PFSK-1 (cell line): ENCODE measurements around the gene CAPN1.

Experiments
- FOXP2 ChIP-seq: optimal IDR thresholded peaks from 2 replicates; pipeline ENCODE3; 2011; ENCODE audit warnings: borderline replicate concordance, control low read depth, inconsistent platforms; ENCODE audit not compliant: insufficient read depth; ENCODE audit errors: extremely low read length, extremely low read depth
- POLR2AphosphoS5 ChIP-seq: IDR thresholded peaks from 2 replicates; pipeline ENCODE4 v1.6.1; 2012; ENCODE audit warnings: low read depth, mild to moderate bottlenecking, control low read depth, low read length, moderate library complexity
- SIN3A ChIP-seq: IDR thresholded peaks from 2 replicates; pipeline ENCODE4 v1.6.1; 2012; ENCODE audit warnings: mild to moderate bottlenecking, low read length, moderate library complexity, borderline replicate concordance; ENCODE audit not compliant: insufficient read depth
- TAF1 ChIP-seq: IDR thresholded peaks from 2 replicates; pipeline ENCODE4 v1.6.1; 2012; ENCODE audit warnings: low read length, control low read depth, borderline replicate concordance; ENCODE audit not compliant: insufficient read depth
- TF ChIP-seq, protein P1 (sequence below), 2 experiments: IDR thresholded peaks; 2 replicates each; pipeline versions ENCODE4 v1.6.1 to v1.8.0; 2011 to 2012; ENCODE audit warnings: low read depth in 2 of 2, low read length in 2 of 2, control low read depth in 1 of 2, inconsistent platforms in 1 of 2, mild to moderate bottlenecking in 1 of 2, moderate library complexity in 1 of 2; ENCODE audit not compliant: insufficient read depth in 1 of 2

The CAPN1 gene

DNA sequence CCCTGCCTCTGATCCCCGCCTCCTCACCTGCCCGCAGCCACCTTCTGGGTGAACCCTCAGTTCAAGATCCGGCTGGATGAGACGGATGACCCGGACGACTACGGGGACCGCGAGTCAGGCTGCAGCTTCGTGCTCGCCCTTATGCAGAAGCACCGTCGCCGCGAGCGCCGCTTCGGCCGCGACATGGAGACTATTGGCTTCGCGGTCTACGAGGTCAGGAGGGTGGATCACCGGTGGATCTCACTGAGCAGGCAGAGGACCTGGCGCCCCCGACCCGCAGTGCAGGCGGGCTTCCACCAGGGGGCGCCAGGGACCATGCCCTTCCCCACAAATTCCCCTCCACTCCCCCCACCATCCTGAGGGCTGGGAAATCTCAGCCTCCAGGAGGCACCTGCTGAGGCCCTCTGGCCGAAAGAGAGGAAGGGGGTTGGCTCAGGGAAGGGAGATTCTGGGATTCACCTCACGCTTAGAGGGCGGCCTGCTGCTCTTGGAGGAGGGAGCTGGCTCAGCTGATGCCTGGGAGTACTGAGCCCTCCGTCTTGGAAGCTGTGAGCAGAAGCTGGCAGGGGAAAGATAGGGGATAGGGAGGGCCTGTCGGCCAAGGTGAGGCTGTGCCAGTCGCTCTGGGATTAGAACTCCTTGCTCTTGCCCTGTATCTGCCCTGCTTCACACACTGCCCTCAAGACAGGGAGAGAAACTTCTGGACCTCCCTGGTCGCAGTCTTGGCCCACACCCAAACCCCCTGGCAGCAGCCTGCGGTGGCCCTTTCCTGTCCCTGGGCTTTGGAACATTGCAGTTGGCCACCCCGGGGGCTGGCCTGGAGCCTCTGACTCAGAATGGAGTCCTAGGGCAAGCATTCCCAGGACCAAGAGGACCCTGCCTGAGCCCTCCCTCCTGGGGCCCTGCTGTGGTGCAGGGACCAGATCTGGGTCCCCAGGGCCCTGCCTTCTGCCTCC, 23.2 kb downstream of the CAPN1 start:
- TF ChIP-seq FOXP2 (no peak), POLR2AphosphoS5 (no peak), SIN3A (no peak), TAF1 (no peak)
- TF ChIP-seq, protein P1, sequence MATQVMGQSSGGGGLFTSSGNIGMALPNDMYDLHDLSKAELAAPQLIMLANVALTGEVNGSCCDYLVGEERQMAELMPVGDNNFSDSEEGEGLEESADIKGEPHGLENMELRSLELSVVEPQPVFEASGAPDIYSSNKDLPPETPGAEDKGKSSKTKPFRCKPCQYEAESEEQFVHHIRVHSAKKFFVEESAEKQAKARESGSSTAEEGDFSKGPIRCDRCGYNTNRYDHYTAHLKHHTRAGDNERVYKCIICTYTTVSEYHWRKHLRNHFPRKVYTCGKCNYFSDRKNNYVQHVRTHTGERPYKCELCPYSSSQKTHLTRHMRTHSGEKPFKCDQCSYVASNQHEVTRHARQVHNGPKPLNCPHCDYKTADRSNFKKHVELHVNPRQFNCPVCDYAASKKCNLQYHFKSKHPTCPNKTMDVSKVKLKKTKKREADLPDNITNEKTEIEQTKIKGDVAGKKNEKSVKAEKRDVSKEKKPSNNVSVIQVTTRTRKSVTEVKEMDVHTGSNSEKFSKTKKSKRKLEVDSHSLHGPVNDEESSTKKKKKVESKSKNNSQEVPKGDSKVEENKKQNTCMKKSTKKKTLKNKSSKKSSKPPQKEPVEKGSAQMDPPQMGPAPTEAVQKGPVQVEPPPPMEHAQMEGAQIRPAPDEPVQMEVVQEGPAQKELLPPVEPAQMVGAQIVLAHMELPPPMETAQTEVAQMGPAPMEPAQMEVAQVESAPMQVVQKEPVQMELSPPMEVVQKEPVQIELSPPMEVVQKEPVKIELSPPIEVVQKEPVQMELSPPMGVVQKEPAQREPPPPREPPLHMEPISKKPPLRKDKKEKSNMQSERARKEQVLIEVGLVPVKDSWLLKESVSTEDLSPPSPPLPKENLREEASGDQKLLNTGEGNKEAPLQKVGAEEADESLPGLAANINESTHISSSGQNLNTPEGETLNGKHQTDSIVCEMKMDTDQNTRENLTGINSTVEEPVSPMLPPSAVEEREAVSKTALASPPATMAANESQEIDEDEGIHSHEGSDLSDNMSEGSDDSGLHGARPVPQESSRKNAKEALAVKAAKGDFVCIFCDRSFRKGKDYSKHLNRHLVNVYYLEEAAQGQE (IDR thresholded peaks at IDR 0.05; ENCODE audit: insufficient read depth in 1 of 2, low read depth in 2 of 2, low read length in 2 of 2) = no peak

DNA sequence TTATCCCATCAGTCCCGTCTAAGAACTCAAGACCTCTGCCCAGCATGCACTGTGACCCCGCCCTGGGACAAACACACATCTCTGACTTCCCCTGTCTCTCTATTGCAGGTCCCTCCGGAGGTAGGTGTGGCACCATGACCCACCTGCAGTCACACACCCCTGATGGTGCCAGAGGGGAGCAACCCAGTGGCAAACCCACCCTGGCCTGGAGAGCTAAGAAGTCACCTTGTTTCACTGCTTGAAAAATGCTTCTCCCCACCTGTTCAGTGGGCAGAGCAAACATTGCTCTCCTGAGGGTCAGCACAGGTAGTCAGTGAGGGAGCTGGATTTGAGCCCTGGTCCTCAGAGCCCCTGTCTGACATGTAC, 23.9 kb downstream of the CAPN1 start:
- no peak for TF ChIP-seq POLR2AphosphoS5
- no peak for TF ChIP-seq TAF1
- no peak for TF ChIP-seq SIN3A
- no peak for TF ChIP-seq FOXP2
- TF ChIP-seq, protein P1 (IDR thresholded peaks at IDR 0.05; ENCODE audit: insufficient read depth in 1 of 2, low read depth in 2 of 2, low read length in 2 of 2) = no peak

DNA sequence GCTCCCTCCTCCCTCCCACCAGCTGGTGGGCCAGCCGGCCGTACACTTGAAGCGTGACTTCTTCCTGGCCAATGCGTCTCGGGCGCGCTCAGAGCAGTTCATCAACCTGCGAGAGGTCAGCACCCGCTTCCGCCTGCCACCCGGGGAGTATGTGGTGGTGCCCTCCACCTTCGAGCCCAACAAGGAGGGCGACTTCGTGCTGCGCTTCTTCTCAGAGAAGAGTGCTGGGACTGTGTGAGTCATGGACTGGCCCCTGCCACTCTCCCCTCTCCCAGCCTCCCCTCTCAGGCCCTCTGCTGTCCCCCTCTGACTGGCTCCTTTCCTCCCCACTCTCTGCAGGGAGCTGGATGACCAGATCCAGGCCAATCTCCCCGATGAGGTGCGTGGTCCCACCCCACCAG, 24.7 kb downstream of the CAPN1 start:
- no peak for TF ChIP-seq TAF1

DNA sequence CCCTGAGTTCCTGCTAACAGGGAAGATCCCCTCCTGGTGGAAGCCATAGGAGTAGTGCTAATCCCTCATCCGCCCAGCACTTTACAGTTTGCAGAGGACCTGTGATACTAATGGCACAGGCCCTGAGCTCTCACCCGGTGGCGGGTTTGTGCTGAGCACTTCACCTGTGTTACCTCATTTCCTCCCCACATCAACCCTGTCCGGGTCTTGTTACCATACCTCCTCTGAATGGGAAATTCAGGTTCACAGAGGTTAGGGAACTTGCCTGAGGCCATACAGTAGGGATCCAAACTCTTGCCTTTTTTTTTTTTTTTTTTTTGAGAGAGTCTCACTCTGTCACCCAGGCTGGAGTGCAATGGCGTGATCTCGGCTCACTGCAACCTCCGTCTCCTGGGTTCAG, 25.2 kb downstream of the CAPN1 start:
- TF ChIP-seq SIN3A (no peak), FOXP2 (no peak), TAF1 (no peak), POLR2AphosphoS5 (no peak)
- TF ChIP-seq, protein P1 (IDR thresholded peaks at IDR 0.05; ENCODE audit: insufficient read depth in 1 of 2, low read depth in 2 of 2, low read length in 2 of 2) = no peak

DNA sequence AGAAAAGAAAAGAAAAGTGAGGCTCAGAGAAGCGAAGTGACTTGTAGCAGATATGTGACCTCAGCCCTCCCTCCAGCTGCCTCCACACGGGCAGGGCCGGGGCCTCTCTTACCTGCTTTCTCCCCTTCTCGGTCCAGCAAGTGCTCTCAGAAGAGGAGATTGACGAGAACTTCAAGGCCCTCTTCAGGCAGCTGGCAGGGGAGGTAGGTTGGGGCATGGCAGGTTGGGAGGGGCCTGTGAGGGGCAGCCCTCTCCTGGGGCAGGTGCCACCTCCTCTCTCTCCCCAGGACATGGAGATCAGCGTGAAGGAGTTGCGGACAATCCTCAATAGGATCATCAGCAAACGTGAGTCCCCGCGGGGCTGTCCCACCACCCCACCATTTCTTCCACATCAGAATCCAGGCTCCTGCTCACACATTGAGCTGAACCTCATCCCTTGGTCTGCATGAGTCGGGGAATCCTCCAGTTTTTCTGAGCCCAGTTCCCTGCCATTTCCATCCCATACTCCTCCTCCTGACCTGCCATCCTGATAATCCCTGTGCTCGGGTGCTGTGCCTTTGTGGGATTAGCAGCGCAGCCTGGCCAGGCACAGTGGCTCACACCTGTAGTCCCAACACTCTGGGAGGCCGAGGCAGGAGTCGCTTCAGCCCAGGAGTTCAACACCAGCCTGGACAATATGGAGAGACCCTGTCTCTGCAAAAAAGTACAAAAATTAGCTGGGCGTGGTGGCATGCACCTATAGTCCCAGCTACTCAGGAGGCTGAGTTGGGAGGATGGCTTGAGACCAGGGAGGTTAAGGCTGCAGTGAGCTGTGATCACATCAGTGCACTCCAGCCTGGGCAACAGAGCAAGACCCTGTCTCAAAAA, 26.4 kb downstream of the CAPN1 start:
- TF ChIP-seq, protein P1 (IDR thresholded peaks at IDR 0.05; ENCODE audit: insufficient read depth in 1 of 2, low read depth in 2 of 2, low read length in 2 of 2) = no peak
- TF ChIP-seq POLR2AphosphoS5 (no peak), TAF1 (no peak), FOXP2 (no peak), SIN3A (no peak)
